ENCODE data around the gene C15orf39.
"Not testable (repeated sequence)": the region's sequence is repeated elsewhere in the genome, so short reads cannot be mapped to it uniquely, and the experiment has no call there.

- not testable (repeated sequence) for TF ChIP-seq POLR2A (IDR thresholded peaks at IDR 0.05; ENCODE audit: low read depth, low read length); POLR2AphosphoS5 (IDR thresholded peaks at IDR 0.05; ENCODE audit: low read depth, low read length); TAF1 (IDR thresholded peaks at IDR 0.05; ENCODE audit: borderline replicate concordance, low read depth, low read length)
These were observed 17.8 kb downstream of the C15orf39 start for GRCh38 chr15:75219507-75219929.
